Thyroid gland (tissue), 4 donors: ENCODE results near the gene PAWR. TPM values are rescaled to one million over a fixed set of nuclear protein-coding genes. Genes with fewer than 3 reads are reported as not detected.

ENCODE experiments used
- DNase-seq, 2 donors: peaks; one replicate each; pipeline ENCODE4 v3.0.0-alpha.2; 2019
- H3K27ac ChIP-seq, 3 donors: fragments of 200-600 bp; sonication (generic); 1 replicate in 2 of 3; 2 replicates in 1 of 3; pipeline ENCODE4 v1.5.1; 2016 to 2019; ENCODE audit warnings: mild to moderate bottlenecking in 1 of 3, moderate library complexity in 1 of 3
- H3K27me3 ChIP-seq: fragments of 200-600 bp; sonication (generic); one replicate; pipeline ENCODE4 v1.5.1; 2019
- H3K36me3 ChIP-seq, 2 donors: fragments of 200-600 bp; sonication (generic); one replicate each; pipeline ENCODE4 v1.5.1; 2016 to 2019
- H3K4me1 ChIP-seq, 2 donors: fragments of 200-600 bp; sonication (generic); one replicate each; pipeline ENCODE4 v1.5.1; 2017 to 2019
- H3K4me3 ChIP-seq, 3 donors: fragments of 200-600 bp; sonication (generic); replicated peaks in 1 of 3; 1 replicate in 2 of 3; 2 replicates in 1 of 3; pipeline ENCODE4 v1.5.1; 2016; ENCODE audit warnings: mild to moderate bottlenecking in 1 of 3
- H3K9me3 ChIP-seq: fragments of 200-600 bp; sonication (generic); one replicate; pipeline ENCODE4 v1.5.1; 2017
- CTCF ChIP-seq, 6 experiments: fragments of 200-600 bp in 3 of 6; fragments of 450-650 bp in 3 of 6; sonication (generic) in 3 of 6; IDR thresholded peaks; one replicate each; pipeline ENCODE4 v1.5.1; 2016 to 2019; ENCODE audit warnings: antibody characterized with exemption in 6 of 6, mild to moderate bottlenecking in 2 of 6, inconsistent platforms in 1 of 6, moderate library complexity in 1 of 6
- POLR2A ChIP-seq, 2 donors: fragments of 450-650 bp; IDR thresholded peaks; one replicate each; pipeline ENCODE4 v1.6.1; 2017; ENCODE audit warnings: antibody characterized with exemption in 2 of 2, mild to moderate bottlenecking in 2 of 2, moderate library complexity in 1 of 2
- WGBS, 2 donors: methylation state at CpG; one replicate each; pipeline ENCODE4 v1.1.5; 2017; 5-methylcytosine and 5-hydroxymethylcytosine counted together
- intact Hi-C: fragments of 100-400 bp; cut with DNase I; formaldehyde crosslinking; loops from one replicate; pipeline ENCODE4 v1.15.1; 2023
- total RNA-seq, 4 donors: library from RNA; depleted of rRNA; stranded (reverse); fragments of >200 nt; gene quantifications; one replicate each; pipeline ENCODE4 v1.2.3, GENCODE V29; 2016

Gene PAWR
- total RNA-seq, 4 donors from 2014 or later: 83.7 to 125 (median 86.4) TPM

DNA sequence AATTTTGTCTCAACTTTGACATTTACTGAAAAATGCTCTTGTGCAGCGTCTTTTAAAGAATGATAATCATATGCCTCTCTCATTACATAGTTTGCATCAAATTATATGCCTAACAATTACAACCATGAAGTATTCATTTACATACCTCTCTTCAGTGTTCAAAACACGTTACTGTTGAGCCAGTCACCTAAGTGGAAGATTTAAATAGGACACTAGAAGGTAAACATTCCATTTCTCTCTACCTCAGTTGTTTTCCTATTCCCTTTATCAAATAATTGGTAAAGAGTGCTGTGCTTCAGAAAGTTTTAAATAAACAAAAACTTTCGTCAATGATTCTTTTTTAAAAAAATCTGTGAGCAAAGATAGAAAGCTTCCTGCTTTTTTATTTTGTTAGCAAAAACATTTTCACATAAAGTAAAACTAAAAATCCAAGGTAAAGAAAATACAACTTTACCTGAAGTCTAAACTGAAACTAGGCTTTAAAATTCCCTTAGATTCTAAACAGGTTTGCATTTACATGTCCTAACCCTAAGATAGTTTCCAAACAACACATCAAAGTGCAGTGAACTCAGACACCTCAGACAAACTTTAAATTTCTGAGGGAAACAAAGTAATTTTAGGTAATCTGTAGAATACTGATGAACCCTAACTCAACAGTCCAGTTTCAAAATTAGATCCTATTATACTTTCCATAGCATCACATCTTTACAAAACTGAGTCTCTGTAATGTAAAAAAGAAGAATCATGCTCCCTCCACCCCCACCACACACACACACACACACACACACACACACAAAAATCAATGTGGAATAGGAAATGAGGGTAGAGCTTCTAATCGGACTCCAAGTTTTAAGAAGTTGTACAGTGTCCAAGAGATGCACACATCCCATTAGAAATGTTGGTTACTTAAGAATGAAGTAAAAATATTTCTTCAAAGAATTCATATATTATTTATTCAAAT, 46.2 kb downstream of the PAWR start:
- WGBS, 2 donors: 58 to 60% methylated on average over 4 of the region's 4 CpGs
- intact Hi-C loops: no loop called here
- H3K4me1 ChIP-seq: peaks cover 10 to 25% of the 10 kb centered on the region in 2 donors

DNA sequence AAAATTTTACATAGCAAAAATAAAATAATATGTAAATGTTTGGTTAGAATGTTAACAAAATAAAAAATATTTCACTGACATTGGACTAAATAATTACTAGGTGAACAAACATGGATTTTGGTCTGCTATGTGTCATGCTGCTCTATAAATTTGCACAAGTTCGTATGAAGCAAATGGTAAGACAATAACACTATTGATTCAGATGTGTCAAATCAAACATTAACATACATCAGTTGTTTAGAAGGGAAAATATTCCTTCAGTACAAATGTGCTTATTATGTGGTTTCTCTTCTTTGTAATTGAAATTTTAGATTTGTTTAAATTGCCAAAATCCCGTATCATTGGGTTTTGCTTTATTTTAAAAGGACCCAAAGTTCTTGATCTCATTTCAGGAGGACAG, 46.9 kb downstream of the PAWR start:
- WGBS, 2 donors: 92 to 95% methylated on average over 2 of the region's 2 CpGs
- H3K9me3 ChIP-seq: no peaks in the 10 kb centered on the region
- H3K4me1 ChIP-seq: peaks cover 10 to 22% of the 10 kb centered on the region in 2 donors
- no peaks in the 10 kb centered on the region for H3K27me3 ChIP-seq
- H3K4me3 ChIP-seq: no peak overlapping the region
- no peak for DNase-seq
- no peak for TF ChIP-seq CTCF (IDR thresholded peaks at IDR 0.05)
- no peak for TF ChIP-seq POLR2A (IDR thresholded peaks at IDR 0.05)
- H3K36me3 ChIP-seq: no peaks in the 10 kb centered on the region
- intact Hi-C loops: no loop called here
- no peak overlapping the region for H3K27ac ChIP-seq

More for the DNA sequence above, 46.2 kb downstream of the PAWR start:
- H3K27ac ChIP-seq: no peak overlapping the region
- H3K9me3 ChIP-seq: no peaks in the 10 kb centered on the region
- H3K27me3 ChIP-seq: no peaks in the 10 kb centered on the region
- H3K36me3 ChIP-seq: no peaks in the 10 kb centered on the region
- H3K4me3 ChIP-seq: no peak overlapping the region
- no peak for DNase-seq
- TF ChIP-seq CTCF (IDR thresholded peaks at IDR 0.05): no peak
- no peak for TF ChIP-seq POLR2A (IDR thresholded peaks at IDR 0.05)

DNA sequence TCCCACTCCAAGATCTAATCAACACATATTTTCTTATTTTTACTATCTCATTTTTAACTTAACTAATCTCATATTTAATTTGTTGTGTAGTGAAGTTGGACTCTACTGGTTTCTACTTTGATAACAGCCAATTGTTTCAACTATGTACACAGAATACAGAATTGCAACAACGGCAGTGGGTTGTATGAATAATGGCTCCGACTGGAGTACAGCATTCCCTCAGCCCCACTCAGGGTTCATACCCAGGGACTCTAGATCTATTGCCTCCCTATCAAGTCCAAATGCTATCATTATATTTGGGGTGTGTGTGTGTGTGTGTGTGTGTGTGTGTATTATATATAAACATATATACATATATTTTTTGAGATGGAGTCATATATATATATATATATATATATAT, 52.3 kb downstream of the PAWR start:
- Histone ChIP-seq H3K27me3 (no peaks in the 10 kb centered on the region), H3K27ac (no peak overlapping the region), H3K36me3 (no peaks in the 10 kb centered on the region), H3K4me3 (no peak overlapping the region), H3K4me1 (peaks cover 5 to 13% of the 10 kb centered on the region in 2 donors), H3K9me3 (no peaks in the 10 kb centered on the region)
- DNase-seq: no peak
- intact Hi-C loops: no loop called here
- WGBS, 2 donors: 78 to 79% methylated on average over 2 of the region's 2 CpGs
- TF ChIP-seq POLR2A (IDR thresholded peaks at IDR 0.05): no peak

DNA sequence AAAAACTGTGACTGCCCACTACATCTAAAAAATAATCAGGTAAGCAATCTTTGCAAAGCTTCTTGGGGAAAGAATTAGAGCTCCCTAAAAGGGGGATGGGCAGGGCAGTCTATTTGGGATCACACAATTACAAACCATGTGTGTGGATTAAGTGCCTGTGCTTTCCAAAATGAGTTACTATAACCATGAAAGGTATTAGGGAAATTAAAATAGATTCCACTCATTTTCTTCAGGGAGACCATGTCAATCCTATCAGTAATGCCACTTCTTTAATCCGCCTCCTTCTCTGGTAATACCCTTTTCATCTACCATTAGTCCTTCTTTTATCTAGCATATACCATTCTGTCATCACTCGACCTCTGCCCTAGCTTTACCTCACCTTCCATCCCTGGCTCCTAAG, 53.7 kb downstream of the PAWR start:
- Histone ChIP-seq H3K27me3 (no peaks in the 10 kb centered on the region), H3K4me1 (peaks cover 5 to 9% of the 10 kb centered on the region in 2 donors)
- 93 to 94% methylated on average over 2 of the region's 2 CpGs for WGBS, 2 donors

GRCh38 chr12:79635676-79636075, 55.1 kb downstream of the PAWR start:
- intact Hi-C loops: no loop called here
- no peak overlapping the region for H3K4me3 ChIP-seq
- no peaks in the 10 kb centered on the region for H3K36me3 ChIP-seq
- H3K27me3 ChIP-seq: no peaks in the 10 kb centered on the region
- DNase-seq: no peak
- TF ChIP-seq POLR2A (IDR thresholded peaks at IDR 0.05) (no peak), CTCF (IDR thresholded peaks at IDR 0.05) (no peak)
- H3K4me1 ChIP-seq: peaks cover 5 to 9% of the 10 kb centered on the region in 2 donors
- no peak overlapping the region for H3K27ac ChIP-seq
- H3K9me3 ChIP-seq: no peaks in the 10 kb centered on the region

More for the DNA sequence above, 53.7 kb downstream of the PAWR start:
- no peak for DNase-seq
- intact Hi-C loops: no loop called here
- H3K4me3 ChIP-seq: no peak overlapping the region
- H3K27ac ChIP-seq: no peak overlapping the region
- no peak for TF ChIP-seq CTCF (IDR thresholded peaks at IDR 0.05)
- TF ChIP-seq POLR2A (IDR thresholded peaks at IDR 0.05): no peak
- no peaks in the 10 kb centered on the region for H3K36me3 ChIP-seq
- no peaks in the 10 kb centered on the region for H3K9me3 ChIP-seq
